Embryonic facial prominence (tissue), 1 donor: ENCODE results near the gene TOX2.
"Not testable (repeated sequence)": the region's sequence is repeated elsewhere in the genome, so short reads cannot be mapped to it uniquely, and the experiment has no call there.

ENCODE experiments used
- DNase-seq: peaks from one replicate; pipeline ENCODE4 v3.0.0-alpha.2; 2016; ENCODE audit errors: extremely low spot score

The TOX2 gene

GRCh38 chr20:44031781-44032582 lies 117.3 kb downstream of the TOX2 start:
- DNase-seq = no peak

DNA sequence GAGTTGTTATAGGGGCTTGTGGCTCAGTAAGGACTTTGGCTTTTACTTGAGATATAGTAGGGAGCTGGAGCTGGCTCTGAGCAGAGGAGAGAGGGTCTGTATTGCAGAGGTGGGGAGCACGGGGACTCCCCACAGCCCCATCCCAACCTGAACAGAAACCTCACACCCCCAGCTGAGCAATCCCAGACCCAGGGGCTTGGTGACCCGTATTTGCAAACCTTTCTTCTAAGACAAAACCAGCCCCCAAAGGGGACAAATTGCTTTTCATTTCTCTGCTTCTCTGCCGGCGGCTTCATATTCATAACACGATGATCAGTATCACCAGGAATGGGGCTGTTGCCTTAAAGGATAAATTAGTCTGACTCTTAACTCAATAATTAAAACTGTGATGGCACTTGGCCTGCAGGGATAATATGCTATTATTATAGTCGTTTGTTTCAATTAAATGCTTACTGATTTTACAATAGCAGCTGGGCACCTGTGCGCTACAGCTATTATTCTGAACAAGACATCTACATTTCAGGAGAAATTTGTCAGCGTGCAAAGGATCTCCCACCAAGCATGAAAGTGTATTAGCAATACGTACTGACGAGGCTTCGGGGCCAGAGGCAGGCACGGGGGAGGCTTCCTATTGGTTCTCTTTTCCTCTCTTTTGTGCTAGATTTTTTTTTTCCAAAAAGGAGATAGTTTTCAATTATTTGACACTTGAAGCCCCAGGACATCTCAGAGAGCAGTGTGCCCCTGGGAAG lies 118.1 kb downstream of the TOX2 start:
- no peak for DNase-seq

DNA sequence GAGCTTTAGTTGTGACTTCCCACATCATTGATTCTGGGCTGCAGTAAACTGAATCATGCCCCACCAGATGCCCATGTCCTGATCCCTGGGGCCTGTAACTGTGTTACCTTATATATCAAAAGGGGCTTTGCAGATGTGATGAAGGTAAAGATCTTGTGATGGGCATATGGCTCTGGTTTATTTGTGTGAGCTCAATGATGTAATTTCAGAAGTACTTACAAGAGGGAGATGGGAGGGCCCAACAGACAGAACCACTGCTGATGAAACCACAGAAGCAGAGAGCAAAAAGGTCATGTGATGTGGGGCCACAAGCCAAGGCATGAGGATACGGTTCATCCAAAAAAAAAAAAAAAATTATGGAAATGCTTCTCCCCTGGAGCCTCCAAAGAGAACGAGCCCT lies 118.7 kb downstream of the TOX2 start:
- no peak for DNase-seq

- no peak for DNase-seq
These were observed 119.2 kb downstream of the TOX2 start for GRCh38 chr20:44033873-44034272.

DNA sequence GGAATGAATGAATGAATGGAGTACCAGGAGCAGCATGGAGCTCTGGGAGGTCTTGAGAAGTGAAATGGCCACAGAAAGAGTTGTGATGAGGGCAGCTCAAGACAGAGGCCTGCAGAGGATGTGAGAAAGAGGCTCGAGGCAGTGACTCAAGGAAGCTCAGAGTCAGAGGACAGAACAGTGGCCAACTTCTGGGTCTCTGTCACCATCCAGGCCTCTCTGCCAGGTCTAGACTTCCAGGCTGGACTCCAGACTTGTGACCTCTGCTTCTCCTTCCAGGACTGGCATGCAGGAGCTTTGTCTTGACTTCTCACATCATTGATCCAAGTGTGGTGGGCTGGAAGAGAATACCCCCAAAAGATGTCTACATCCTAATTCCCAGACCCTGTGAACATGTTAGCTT lies 119.8 kb downstream of the TOX2 start:
- no peak for DNase-seq

GRCh38 chr20:44034965-44035635 lies 120.4 kb downstream of the TOX2 start:
- DNase-seq = no peak

GRCh38 chr20:44035924-44036323 lies 121.3 kb downstream of the TOX2 start:
- DNase-seq = no peak

DNA sequence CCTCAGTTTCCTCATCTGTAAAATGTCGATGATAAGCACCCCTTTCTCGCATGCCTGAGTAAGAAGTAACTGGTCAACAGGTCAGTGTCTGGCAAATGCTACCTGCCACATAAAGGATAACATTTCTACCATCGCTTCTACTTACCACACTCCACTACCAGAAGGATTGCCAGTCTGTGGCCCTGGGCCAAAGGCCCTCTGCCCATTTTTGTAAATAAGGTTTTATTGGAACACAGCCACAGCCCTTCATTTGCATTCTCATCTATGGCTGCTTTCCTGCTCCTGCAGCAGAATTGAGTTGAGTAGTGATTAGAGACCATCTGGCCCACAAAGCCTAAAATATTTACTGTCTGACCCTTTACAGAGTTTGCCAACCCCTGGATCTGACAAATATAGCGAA lies 121.8 kb downstream of the TOX2 start:
- no peak for DNase-seq

DNA sequence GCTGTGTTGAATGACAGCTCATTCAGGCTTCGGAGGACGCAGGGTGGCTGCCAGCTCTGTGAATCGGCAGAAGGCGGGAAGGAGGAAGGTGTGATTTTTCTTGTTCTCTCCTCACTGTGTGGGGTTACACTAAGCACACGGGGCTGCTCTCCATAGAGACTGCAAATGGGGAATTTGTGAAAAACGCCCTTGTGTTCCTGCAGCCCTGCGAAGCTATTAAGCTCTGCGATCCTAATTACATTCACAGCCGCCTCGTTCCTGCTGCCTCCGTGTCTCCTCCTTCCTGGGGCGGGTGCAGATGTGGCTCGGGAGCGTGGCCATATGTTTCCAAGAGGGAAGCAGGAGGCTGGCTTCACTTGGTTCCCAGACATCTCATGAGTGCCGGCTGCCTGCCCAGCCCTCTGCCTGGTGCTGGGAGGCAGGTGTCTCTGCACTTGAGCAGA lies 124.0 kb downstream of the TOX2 start:
- DNase-seq = no peak

DNA sequence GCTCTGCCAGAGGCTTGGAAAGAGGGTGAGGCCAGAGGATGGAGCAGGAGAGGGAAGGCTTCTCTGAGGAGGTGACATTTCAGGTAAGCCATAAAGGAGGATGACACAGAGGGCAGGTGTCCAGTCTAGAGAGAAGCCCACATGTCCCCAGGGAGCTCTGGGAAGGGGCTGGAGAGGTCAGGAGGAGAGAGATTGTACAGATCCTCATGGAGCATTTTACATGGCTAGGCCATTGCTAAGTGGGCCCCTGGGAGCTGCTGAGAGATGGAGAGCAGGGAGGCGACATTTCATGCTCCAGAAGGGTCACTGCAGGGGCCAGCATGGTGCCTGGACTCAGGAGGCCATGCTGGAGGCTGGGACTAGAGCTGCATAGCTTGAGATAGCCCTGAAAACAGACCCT lies 124.5 kb downstream of the TOX2 start:
- DNase-seq = no peak

DNA sequence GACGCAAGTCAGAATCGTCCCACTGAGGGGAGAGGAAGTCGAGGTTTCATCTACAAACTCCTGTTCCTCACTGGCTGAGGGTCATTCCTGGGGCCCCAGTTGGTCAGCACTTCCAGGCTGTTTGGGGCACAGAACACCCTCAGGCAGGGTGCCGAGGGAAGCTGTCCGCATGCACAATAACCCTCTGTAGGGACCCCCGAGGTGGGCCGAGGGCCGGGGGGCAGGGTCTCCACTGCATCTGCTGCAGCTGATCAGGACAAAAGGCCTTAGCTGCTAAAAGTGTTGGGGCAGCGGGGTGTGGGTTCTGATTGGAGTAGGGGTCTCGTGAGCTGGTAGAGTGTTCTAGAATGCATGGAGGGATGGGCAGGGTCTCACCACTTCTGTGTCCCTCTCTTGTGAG lies 125.1 kb downstream of the TOX2 start:
- no peak for DNase-seq

DNA sequence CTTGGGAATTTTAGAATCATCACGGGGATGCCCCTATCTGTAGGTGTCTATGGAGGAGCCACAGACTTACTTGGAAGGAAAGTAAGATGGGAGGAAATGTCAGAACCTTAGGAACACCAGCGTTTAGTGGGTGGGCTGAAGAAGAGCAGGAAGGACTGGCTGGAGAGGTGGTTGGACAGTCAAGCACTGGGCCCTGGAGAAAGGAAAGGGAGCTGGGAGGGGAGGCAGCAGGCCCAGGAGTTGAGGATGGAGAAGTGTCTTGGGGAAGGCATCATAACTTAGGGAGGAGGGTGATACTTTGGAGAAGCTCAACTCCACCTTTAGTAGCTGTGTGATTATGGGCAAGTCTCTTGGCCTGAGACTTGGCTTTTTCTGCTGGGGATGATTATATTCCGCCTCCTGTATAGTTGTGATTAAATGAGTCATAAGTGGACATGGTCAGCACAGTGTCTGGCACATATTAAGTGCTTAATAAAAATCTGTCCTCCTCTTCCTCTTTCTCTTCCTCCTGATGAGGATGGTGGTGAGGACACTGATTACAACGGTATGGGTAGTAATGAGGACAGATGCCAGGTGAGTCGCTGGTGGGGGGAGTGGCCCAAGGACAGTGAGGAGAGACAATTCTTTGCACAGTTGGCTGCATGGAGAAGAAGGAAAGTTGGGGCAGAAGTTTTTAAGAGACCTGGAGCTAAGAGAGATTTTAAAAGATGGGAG lies 125.7 kb downstream of the TOX2 start:
- no peak for DNase-seq

DNA sequence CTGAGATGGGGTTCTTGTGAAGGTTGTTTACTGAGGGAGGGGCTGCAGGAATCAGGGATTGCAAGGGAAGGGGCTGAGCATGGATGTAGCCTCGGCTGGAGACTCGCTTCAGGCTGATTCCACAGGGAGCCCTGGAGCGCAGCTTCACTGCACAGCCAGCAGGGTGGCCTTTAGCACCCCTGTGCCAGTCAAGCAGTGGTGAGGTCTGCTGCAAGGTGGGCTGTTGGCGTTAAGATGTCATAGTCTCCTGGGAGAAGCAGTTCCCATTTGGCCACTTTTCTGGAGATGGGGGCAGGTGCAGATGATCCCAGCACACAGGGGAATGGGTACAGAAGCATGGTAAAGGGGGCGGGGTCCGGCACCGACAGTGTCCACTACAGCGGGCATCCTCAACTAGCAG lies 126.3 kb downstream of the TOX2 start:
- no peak for DNase-seq

GRCh38 chr20:44044712-44045111 lies 130.1 kb downstream of the TOX2 start:
- DNase-seq = not testable (repeated sequence)

DNA sequence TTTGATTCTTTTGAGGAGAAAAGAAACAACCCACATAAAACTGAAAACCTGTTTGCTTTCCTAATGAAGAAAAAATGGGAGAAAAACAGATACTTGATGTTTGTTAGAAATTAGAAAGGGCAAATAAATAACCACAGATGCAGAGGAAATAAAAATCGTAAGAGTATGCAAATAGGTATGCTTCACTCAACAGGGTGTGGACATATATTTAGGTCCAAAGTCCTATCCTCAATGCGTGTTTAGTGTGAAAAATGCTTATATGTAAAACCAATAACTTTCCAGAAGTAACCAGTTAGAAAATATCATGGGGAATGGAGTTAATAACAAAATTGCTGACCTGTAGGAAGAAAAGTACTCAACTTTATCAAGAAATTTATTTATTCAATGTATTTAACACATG lies 135.7 kb downstream of the TOX2 start:
- no peak for DNase-seq

DNA sequence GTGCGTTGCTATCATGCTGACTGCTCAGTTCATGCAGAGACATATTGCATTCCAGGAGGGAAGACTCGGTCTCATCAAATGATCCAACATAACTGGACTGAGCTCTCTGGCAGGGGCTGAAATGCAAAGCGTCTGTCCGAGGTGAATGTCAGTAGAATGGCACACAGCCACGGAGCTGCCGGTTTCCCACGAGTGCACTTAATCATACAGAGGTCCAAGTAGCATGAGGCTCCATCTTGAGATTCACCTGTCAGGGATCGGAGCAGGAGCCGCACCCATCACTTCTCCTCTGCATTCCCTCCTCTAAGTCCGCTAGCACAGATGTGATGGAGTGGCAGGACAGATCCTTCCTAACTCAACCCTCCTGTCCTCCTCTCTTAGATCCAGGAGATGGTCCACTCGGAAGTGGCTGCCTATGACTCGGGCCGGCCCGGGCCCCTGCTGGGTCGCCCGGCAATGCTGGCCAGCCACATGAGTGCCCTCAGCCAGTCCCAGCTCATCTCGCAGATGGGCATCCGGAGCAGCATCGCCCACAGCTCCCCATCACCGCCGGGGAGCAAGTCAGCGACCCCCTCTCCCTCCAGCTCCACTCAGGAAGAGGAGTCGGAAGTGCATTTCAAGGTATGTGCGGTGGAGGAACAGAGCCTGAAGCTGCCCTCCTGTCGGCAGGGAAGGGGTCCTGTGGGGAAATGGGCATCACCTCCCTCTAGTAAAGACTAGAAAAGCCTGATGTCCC lies 136.4 kb downstream of the TOX2 start:
- DNase-seq = no peak

GRCh38 chr20:44051661-44052000 lies 137.0 kb downstream of the TOX2 start:
- no peak for DNase-seq

DNA sequence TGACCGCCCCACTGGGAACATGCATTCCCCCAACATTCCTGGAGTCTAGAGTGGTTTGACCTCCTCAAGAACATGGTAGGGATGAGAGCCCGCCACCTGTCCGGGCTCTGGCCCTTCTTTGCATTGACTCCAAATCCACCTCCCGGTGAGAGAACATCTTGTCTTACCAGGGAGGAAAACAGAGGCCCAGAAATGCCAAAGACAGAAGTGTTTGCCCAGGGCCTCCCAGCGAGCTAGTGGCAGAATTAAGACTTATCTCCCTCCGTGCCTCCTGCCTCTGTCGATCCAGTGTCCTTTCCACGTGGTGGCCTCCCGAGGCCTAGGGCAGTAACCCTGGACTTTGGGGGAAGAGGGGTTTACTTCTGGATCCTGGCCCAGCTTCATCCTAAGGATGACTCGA lies 137.5 kb downstream of the TOX2 start:
- DNase-seq = no peak

DNA sequence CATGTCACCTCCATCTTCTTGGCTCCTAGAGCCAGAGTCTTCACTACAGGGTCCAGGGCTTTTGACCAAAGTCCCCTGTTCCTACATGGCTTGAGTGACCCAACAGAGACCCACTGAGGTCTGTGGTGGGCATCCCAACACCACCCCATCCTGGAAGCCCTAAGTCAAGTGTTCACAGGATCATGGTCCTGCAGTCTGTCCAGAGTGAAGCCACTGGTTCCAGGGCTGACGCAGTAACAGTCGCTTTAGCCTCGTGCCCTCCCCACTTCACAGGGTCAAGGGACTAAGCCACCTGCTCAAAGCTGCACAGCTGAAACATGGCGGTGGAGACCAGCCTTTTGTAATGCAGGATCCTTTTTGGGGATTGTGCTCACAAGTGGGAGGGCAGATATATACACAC lies 138.4 kb downstream of the TOX2 start:
- DNase-seq = no peak

DNA sequence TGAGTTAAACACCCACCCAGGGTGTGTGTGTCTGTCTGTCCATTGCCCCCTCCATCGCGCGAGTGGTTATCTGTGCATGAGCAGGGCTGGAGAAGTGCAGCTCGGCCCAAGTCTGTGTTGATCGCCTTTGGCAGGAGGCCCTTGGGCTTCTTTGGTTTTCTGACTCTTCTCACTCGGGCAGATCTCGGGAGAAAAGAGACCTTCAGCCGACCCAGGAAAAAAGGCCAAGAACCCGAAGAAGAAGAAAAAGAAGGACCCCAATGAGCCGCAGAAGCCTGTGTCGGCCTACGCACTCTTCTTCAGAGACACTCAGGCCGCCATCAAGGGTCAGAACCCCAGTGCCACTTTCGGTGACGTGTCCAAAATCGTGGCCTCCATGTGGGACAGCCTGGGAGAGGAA lies 139.5 kb downstream of the TOX2 start:
- DNase-seq = no peak

- DNase-seq = no peak
These were observed 140.2 kb downstream of the TOX2 start for GRCh38 chr20:44054849-44055248.
